Endothelial cell of umbilical vein (primary cell): ENCODE data around the gene ABI3BP. TPM values are rescaled to one million over a fixed set of nuclear protein-coding genes. Genes with fewer than 3 reads are reported as not detected.

ENCODE experiments used
- BruUV-seq: library from RNA; stranded (reverse); fragments of 400-500 nt; replicated peaks from 2 replicates; lab custom pipeline; 2021; lab: Mats Ljungman, UMichigan
- CTCF ChIA-PET: fragments of 300-600, 350-600 bp; sonication (Branson Sonifier 250); formaldehyde crosslinking; loops from one replicate; lab custom pipeline; 2021; ENCODE audit warnings: antibody characterized with exemption, inconsistent platforms; lab: Charles Lee
- POLR2A ChIA-PET: fragments of 300-600, 350-600 bp; sonication (Branson Sonifier 250); formaldehyde crosslinking; loops from one replicate; lab custom pipeline; 2021; ENCODE audit warnings: antibody characterized with exemption, inconsistent platforms; lab: Charles Lee
- DNase-seq: peaks from one replicate; pipeline ENCODE4 v3.0.0-alpha.2; 2011; ENCODE audit warnings: low read depth, low spot score
- FAIRE-seq: peaks from 2 replicates; lab custom pipeline; 2011; peaks lifted over from hg19 to GRCh38; lab: Jason Lieb, UNC
- H2AFZ ChIP-seq: 2 replicates; pipeline ENCODE4 v1.6.0; 2012; ENCODE audit warnings: low read depth, low read length, control low read depth, inconsistent platforms
- H3K27ac ChIP-seq: 2 replicates; pipeline ENCODE4 v1.5.1; 2011; ENCODE audit warnings: low read depth, mild to moderate bottlenecking, control low read depth, low read length, moderate library complexity; ENCODE audit not compliant: insufficient read depth
- H3K27me3 ChIP-seq, 2 experiments: 2 replicates each; pipeline versions ENCODE4 v1.6.0 to v1.6.1; 2011; ENCODE audit warnings: low read length in 2 of 2, mixed read lengths in 1 of 2; ENCODE audit not compliant: control insufficient read depth in 2 of 2, insufficient read depth in 2 of 2
- H3K36me3 ChIP-seq, 2 experiments: 2 replicates in 1 of 2; 3 replicates in 1 of 2; pipeline ENCODE4 v1.5.1; 2011; ENCODE audit warnings: low read length in 2 of 2, mild to moderate bottlenecking in 1 of 2, moderate library complexity in 1 of 2; ENCODE audit not compliant: control insufficient read depth in 2 of 2, insufficient read depth in 2 of 2; ENCODE audit errors: extremely low read depth in 1 of 2
- H3K4me1 ChIP-seq: 3 replicates; pipeline ENCODE4 v1.5.1; 2011; ENCODE audit warnings: mild to moderate bottlenecking, low read length; ENCODE audit not compliant: control insufficient read depth, insufficient read depth; ENCODE audit errors: extremely low read depth
- H3K4me2 ChIP-seq: 2 replicates; pipeline ENCODE4 v1.6.1; 2011; ENCODE audit warnings: low read length, control low read depth, mixed read lengths; ENCODE audit not compliant: insufficient read depth
- H3K4me3 ChIP-seq, 3 experiments: fragments of 200-600 bp in 1 of 3; sonication (generic), shearing (Covaris generic) in 1 of 3; replicated peaks in 1 of 3; 2 replicates each; pipeline ENCODE4 v1.5.1; 2011 to 2016; ENCODE audit warnings: control low read depth in 3 of 3, low read length in 3 of 3, mild to moderate bottlenecking in 2 of 3, inconsistent platforms in 1 of 3, low read depth in 1 of 3, moderate library complexity in 1 of 3; ENCODE audit not compliant: insufficient read depth in 1 of 3
- H3K79me2 ChIP-seq: 2 replicates; pipeline ENCODE4 v1.6.0; 2012; ENCODE audit warnings: low read length, inconsistent platforms; ENCODE audit not compliant: control insufficient read depth, insufficient read depth
- H3K9ac ChIP-seq: replicated peaks from 2 replicates; pipeline ENCODE3; 2011; ENCODE audit warnings: low read length, control low read depth; ENCODE audit not compliant: insufficient read depth; ENCODE audit errors: extremely low read depth
- H3K9me1 ChIP-seq: replicated peaks from 3 replicates; pipeline ENCODE4 v1.6.0; 2011; ENCODE audit warnings: mild to moderate bottlenecking, low read length; ENCODE audit not compliant: control insufficient read depth, insufficient read depth; ENCODE audit errors: extremely low read depth
- H3K9me3 ChIP-seq: replicated peaks from 2 replicates; pipeline ENCODE4 v1.5.1; 2012; ENCODE audit warnings: low read length, inconsistent platforms; ENCODE audit not compliant: control insufficient read depth, insufficient read depth
- H4K20me1 ChIP-seq: replicated peaks from 2 replicates; pipeline ENCODE3; 2011; ENCODE audit warnings: mild to moderate bottlenecking, low read length; ENCODE audit not compliant: control insufficient read depth, insufficient read depth; ENCODE audit errors: extremely low read depth
- CTCF ChIP-seq, 2 donors: IDR thresholded peaks; 1 replicate in 1 of 2; 2 replicates in 1 of 2; pipeline ENCODE4 v1.5.1; 2011; ENCODE audit warnings: low read length in 2 of 2, mild to moderate bottlenecking in 2 of 2, moderate library complexity in 2 of 2, control low read depth in 1 of 2, inconsistent platforms in 1 of 2, low read depth in 1 of 2; ENCODE audit not compliant: insufficient read depth in 1 of 2; ENCODE audit errors: extremely low read depth in 1 of 2
- EZH2 ChIP-seq: IDR thresholded peaks from 2 replicates; pipeline ENCODE4 v1.6.1; 2012; ENCODE audit warnings: borderline replicate concordance, low read depth, mild to moderate bottlenecking, moderate library complexity, low read length, inconsistent platforms; ENCODE audit not compliant: severe bottlenecking
- FOS ChIP-seq: IDR thresholded peaks from 2 replicates; pipeline ENCODE4 v1.6.1; 2011; ENCODE audit warnings: mild to moderate bottlenecking, low read length, moderate library complexity, borderline replicate concordance; ENCODE audit not compliant: insufficient read depth
- GATA2 ChIP-seq: IDR thresholded peaks from 2 replicates; pipeline ENCODE4 v1.7.0; 2011; ENCODE audit warnings: low read depth, mild to moderate bottlenecking, moderate library complexity, mixed read lengths, low read length; ENCODE audit not compliant: insufficient read length, insufficient read depth
- JUN ChIP-seq: IDR thresholded peaks from 2 replicates; pipeline ENCODE4 v1.6.1; 2011; ENCODE audit warnings: borderline replicate concordance, low read depth; ENCODE audit not compliant: insufficient read length, insufficient read depth
- MAX ChIP-seq: IDR thresholded peaks from 2 replicates; pipeline ENCODE4 v1.6.1; 2011; ENCODE audit not compliant: insufficient read depth, insufficient read length
- MYC ChIP-seq: IDR thresholded peaks from one replicate; pipeline ENCODE4 v1.6.1; 2011; ENCODE audit warnings: mild to moderate bottlenecking, low read depth, low read length
- POLR2A ChIP-seq: IDR thresholded peaks from 2 replicates; pipeline ENCODE4 v1.6.1; 2012; ENCODE audit warnings: low read depth, mild to moderate bottlenecking, control low read depth, low read length
- POLR2AphosphoS5 ChIP-seq: IDR thresholded peaks from 2 replicates; pipeline ENCODE4 v1.6.1; 2012; ENCODE audit warnings: low read depth, mild to moderate bottlenecking, control low read depth, low read length, moderate library complexity; ENCODE audit not compliant: insufficient read depth
- dilution Hi-C: fragments of 300-500 bp; cut with MboI; formaldehyde crosslinking; loops from one replicate; pipeline ENCODE4 v1.15.0; 2019; ENCODE audit warnings: low sequenced_read_pairs; ENCODE audit not compliant: extremely low pct_ligation_motif_present
- intact Hi-C: fragments of 100-400 bp; cut with micrococcal nuclease; formaldehyde crosslinking; loops from one replicate; pipeline ENCODE4 v1.10.0; 2022
- polyA plus RNA-seq, 4 experiments: library from polyadenylated mRNA; depleted of rRNA in 3 of 4; stranded (reverse) in 3 of 4; unstranded in 1 of 4; fragments of >200 nt; gene quantifications; 2 replicates each; pipeline versions ENCODE4 v1.2.1 to v1.2.3, GENCODE V29; 2011 to 2012; ENCODE audit warnings: missing spikeins in 1 of 4
- total RNA-seq: library from RNA; stranded (reverse); gene quantifications from 2 replicates; pipeline ENCODE4 v1.2.3, GENCODE V29; 2021

ABI3BP gene
- total and polyA plus RNA-seq, 2 donors (not counting 3 experiments of a cell fraction or from before 2014, with no cell fraction given), result 78.1 to 106 TPM

- BruUV-seq, result no TSS peak
- H3K9me3 ChIP-seq, result no peaks in the 10 kb centered on the region
- no peaks in the 10 kb centered on the region for H3K27me3 ChIP-seq
- ChIA-PET CTCF (interaction anchor here (1.3 kb wide), 1 partner anchor 14 kb away, joined by 5 read pairs; no protein-coding TSS in a partner anchor), POLR2A (no interaction called here)
- no peaks in the 10 kb centered on the region for H3K4me1 ChIP-seq
- TF ChIP-seq POLR2A, result no peak
- no peak for TF ChIP-seq FOS
- TF ChIP-seq GATA2, result no peak
- no peak for TF ChIP-seq EZH2
- H3K36me3 ChIP-seq, result peaks cover 0 to 2% of the 10 kb centered on the region in 2 experiments
- dilution Hi-C loops, result no loop called here
- DNase-seq, result no peak
- H2AFZ ChIP-seq, result no peak overlapping the region
- no peak for FAIRE-seq
- no peaks in the 10 kb centered on the region for H3K79me2 ChIP-seq
- no peaks in the 10 kb centered on the region for H4K20me1 ChIP-seq
- H3K9me1 ChIP-seq, result no peaks in the 10 kb centered on the region
- no peak overlapping the region for H3K9ac ChIP-seq
- no peak overlapping the region for H3K27ac ChIP-seq
- intact Hi-C loops, result no loop called here
- H3K4me2 ChIP-seq, result no peak overlapping the region
- no peak overlapping the region for H3K4me3 ChIP-seq
These were observed 210.9 kb downstream of the ABI3BP start for GRCh38 chr3:100782348-100782747.

GRCh38 chr3:100781301-100781700 is 211.9 kb downstream of the ABI3BP start:
- Histone ChIP-seq H3K9me1 (no peaks in the 10 kb centered on the region), H3K36me3 (peaks cover 0 to 2% of the 10 kb centered on the region in 2 experiments), H4K20me1 (no peaks in the 10 kb centered on the region), H3K4me2 (no peak overlapping the region), H3K4me3 (no peak overlapping the region), H2AFZ (no peak overlapping the region), H3K27ac (no peak overlapping the region), H3K9ac (no peak overlapping the region), H3K4me1 (no peaks in the 10 kb centered on the region), H3K9me3 (no peaks in the 10 kb centered on the region), H3K27me3 (no peaks in the 10 kb centered on the region), H3K79me2 (no peaks in the 10 kb centered on the region)
- intact Hi-C loops, result no loop called here
- DNase-seq (no peak), FAIRE-seq (no peak)
- CTCF ChIA-PET, result no interaction called here
- POLR2A ChIA-PET, result no interaction called here
- no peak for TF ChIP-seq CTCF (IDR thresholded peaks at IDR 0.05; ENCODE audit: extremely low read depth in 1 of 2, insufficient read depth in 1 of 2, low read depth in 1 of 2, low read length in 2 of 2)
- TF ChIP-seq GATA2, result no peak
- TF ChIP-seq EZH2, result no peak
- TF ChIP-seq FOS, result no peak
- TF ChIP-seq POLR2AphosphoS5, result no peak
- TF ChIP-seq MAX, result no peak
- no peak for TF ChIP-seq MYC
- TF ChIP-seq POLR2A, result no peak
- no peak for TF ChIP-seq JUN
- dilution Hi-C loops, result no loop called here
- no TSS peak for BruUV-seq
